ENCODE measurements around the gene CDH4.

Gene CDH4

DNA sequence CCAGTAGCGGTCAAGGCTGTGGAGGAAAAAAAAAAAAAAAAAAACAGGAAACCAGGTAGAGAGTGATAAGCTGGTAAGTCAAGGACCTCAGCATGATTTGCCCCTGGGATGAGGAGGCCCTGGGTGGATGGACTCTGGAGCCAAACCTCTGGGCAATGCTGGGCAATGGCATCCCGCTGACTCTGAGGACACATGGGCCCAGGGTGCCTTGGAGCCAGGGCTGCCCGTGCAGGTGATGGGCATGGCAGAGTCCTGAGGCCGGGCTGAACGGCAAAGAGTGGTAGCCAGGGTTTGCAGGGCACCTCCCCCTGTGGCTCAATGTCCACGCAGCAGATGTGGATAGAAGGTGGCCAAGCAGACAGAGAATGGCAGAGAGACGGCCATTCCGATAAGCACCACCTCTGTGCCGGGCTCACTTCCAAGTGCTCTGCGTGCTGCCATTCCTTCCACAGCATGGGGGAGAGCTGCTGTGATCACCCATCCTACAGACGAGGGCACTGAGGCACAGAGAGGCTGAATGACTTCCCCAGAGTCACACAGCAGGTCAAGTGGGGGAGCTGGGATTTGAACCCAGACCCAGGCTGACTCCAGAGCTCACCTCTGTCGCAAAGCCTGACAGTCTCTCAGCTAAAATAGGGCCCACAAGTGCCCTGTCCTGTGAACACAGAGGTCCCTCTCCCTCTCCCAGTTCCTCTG is 353.9 kb downstream of the CDH4 start:
- DNase-seq (ENCODE audit: low read depth) = no peak

DNA sequence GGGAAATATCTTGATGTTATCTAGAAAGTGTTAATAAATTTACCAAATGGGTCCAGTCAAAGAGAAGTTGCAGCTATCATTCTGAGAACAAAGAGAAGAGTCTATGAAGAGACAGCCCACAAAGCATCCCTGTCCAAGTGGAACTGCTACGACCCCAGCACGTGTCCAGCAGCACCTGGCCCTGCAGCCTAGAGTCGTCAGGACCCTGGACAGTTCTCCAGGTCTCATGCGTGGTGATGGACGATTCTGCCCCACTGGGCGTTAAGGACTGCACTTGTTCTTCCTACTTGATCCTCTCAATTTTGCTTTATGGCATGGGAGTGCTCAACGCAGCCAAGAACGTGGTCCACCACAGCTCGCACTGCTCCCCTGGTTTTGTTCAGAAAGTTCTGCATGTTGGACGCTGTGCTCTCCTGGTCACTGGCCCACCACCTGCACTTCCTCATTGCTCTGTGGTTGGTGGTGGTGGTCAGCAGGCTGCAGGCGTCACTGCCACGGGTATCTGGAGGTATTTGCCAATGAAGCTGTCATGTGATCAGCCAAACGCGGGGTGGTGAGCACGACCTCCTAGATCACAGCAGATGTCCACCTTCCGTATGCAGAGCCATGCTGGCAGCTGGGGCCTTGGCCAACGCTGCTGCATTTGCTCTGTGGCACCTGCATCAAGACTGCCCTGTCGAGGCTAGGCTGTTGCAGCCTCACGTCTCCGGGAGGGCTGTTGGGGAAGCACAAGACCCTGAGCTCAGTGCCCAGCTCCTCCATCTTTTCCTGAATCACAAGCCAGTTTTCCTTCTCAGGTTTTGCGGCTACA is 356.4 kb downstream of the CDH4 start:
- DNase-seq (ENCODE audit: low read depth) = no peak

DNA sequence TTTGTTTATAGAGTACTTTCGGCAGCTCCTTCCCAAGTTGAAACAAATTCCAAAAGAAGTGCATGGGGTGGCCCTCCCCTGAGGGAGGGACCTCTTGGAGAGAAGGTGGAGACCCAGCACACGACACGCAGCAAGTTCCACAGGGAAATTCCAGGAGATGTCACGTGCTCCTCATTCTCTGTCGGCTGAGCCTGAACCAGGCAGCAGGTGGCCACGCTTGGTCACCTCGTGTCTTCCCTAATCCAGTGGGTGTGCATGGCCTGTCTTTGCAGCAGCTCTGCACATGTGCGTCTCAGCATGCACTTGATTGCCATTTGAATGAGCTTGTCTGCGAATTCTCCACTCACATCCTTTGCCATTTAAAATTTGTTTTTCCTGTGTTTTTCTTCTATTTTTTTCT is 357.4 kb downstream of the CDH4 start:
- DNase-seq (ENCODE audit: low read depth) = no peak

DNA sequence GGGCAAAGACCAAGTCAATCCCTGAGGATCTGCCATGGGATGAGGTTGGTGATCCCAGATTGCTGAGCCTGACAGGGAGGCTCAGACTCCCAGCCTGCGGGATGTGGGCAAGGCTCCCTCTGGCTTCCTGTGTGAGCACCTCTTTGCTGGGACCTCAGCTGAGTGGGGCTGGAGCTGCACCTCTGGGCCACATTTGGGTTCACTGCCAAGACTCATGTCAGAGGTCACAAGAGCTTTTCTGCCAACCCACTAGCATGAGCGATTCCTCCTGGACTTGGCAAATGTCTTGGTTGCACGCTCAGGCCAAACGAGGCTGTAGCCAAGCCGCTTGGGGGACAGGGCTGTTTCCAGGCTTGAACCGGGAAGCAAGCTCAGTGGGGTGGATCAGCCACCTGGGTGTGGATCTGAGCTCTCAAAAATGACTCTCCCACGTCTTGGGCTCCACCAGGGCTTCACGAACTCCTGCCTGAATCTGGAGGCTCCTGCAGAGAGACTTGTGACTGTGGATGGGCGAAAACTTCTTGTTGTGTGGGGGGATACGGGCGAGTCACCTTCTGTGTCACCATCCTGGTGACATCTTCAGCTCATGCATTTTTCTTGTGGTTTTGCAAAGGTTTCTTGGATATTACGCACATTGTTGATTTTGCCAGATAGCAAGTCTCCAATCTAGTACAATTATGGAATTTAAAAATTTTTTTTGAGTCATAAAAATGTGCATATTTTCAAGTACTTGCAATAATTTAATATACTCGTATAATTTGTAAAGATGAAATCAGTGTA is 359.5 kb downstream of the CDH4 start:
- no peak for DNase-seq (ENCODE audit: low read depth)

DNA sequence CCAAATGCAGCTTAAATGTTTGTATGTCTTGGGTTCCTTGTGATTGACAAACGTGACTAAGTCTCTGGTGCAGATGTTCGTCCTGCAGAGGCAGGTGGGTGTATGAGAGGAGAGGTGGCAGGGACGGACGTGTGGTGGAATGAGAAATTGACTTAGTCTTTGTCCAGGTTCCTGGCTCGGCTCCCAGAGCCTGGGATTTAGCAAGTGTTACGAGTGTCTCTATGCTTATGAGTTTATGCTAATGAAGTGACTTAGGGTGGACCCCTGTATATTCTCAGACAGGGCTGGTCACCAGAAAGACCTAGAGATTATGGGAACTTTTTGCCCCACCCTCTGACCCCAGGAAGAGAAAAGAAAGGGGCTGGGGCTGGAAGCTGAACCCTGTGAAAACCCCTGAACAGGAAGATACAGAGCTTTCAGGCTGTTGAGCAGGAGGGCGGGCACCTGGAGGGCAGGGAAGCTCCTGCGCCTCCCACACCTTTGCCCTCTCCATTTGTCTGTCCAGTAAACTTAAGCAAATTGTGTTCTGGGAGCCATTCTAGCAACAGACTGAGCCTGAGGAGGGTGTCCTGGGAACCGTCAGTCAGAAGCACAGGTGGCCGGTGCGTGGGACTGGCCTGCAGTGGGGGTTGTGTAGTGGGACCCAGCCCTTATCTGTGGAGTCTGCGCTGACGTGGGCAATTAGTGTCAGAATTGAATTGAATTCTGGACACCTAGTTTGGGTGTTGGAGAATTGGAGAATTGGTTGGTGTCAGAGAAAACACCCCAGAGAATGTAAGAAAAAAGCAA is 362.1 kb downstream of the CDH4 start:
- DNase-seq (ENCODE audit: low read depth) = no peak

- no peak for DNase-seq (ENCODE audit: low read depth)
Observed at GRCh38 chr20:61614706-61615100, 362.6 kb downstream of the CDH4 start.

GRCh38 chr20:61615806-61616205 is 363.7 kb downstream of the CDH4 start:
- no peak for DNase-seq (ENCODE audit: low read depth)

GRCh38 chr20:61619751-61620150 is 367.7 kb downstream of the CDH4 start:
- DNase-seq (ENCODE audit: low read depth) = no peak

GRCh38 chr20:61620174-61620573 is 368.1 kb downstream of the CDH4 start:
- no peak for DNase-seq (ENCODE audit: low read depth)

DNA sequence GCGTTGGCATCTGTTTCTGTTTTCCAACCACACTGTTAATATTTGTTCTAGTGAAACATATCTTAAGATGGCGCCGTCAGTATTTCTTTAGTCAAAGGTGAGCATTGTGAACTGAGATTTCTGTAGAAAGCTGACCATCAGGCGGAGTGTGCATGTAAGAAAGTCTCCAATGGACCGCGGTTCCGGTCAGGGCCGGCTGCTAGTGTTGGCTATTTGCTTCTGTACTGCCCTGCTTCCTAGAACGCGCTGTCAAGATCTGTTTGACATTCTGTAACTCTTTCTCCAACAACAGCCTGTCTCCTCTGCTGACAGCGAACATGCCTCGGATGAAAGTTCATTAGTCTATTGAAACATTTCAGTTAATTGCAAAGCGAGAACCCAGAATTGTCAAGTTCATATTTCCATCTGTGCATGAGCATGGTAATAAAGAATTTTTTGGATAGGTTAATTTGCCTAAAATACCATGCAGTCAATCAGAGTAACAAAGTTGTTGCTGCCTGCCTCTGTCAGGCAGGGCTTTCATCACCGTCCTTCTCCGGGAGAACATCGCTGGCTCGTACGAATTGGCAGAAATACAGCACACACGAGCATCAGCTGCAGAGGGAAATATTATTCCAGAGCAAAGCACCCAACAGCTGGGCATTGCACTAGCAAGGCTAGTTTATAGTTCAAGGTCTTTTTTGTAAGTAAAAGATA is 369.1 kb downstream of the CDH4 start:
- no peak for DNase-seq (ENCODE audit: low read depth)

DNA sequence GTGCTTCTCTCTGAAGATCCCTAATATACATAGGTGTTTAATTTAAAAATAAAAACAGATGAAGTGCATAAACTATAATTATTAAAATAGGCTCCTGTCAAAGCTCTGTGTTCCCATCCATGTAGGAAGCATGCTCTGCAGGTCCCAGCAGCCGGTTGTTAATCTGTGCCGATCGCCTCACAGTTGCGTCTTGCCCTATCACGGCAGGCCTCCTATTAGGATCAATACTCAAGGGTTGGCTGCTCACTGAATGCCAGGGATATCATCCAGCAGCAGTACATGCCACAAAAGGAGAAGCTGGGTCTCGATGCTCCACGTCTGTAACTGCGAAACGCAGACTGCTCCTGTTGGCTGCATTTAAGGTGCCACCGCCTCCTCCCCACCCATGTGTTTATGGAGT is 369.8 kb downstream of the CDH4 start:
- no peak for DNase-seq (ENCODE audit: low read depth)

DNA sequence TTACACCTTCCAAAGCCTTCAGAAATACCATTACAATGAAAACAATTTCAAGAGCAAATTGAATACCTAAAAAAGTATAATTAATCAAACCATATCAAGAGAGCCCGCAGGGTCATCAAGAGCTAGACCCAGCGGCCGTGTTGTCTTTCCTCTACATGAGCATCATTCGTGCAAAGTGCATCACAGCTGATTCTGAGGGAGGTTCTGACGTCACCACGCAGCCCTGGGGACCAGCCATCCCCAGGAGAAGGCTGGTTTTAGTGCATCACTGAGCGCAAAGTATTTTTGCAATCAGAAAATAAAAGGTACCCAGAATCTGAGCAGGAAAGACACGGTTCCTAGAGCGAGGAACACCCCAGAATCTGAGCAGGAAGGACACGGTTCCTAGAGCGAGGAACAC is 371.4 kb downstream of the CDH4 start:
- no peak for DNase-seq (ENCODE audit: low read depth)

- DNase-seq (ENCODE audit: low read depth) = no peak
Observed at GRCh38 chr20:61625246-61625645, 373.2 kb downstream of the CDH4 start.

DNA sequence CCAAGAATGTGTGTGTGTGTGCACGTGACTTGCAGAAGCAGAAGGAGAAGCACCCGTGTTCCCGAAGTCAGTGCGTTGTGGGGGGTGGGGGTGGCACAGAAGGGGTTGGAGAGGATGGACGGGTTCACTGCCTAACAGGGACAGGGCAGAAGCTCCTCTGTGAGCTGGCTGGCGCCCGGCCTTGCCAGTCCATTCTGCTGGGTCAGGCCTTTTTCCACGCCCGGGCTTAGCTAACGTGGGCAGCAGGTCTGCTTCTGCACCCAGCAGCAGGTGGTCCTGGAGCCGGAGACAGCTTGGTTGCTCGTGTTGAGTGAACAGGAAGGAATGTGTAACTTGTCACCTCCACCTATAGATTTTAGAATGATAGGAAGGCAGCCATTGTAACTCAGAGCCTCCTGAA is 374.4 kb downstream of the CDH4 start:
- DNase-seq (ENCODE audit: low read depth) = no peak

DNA sequence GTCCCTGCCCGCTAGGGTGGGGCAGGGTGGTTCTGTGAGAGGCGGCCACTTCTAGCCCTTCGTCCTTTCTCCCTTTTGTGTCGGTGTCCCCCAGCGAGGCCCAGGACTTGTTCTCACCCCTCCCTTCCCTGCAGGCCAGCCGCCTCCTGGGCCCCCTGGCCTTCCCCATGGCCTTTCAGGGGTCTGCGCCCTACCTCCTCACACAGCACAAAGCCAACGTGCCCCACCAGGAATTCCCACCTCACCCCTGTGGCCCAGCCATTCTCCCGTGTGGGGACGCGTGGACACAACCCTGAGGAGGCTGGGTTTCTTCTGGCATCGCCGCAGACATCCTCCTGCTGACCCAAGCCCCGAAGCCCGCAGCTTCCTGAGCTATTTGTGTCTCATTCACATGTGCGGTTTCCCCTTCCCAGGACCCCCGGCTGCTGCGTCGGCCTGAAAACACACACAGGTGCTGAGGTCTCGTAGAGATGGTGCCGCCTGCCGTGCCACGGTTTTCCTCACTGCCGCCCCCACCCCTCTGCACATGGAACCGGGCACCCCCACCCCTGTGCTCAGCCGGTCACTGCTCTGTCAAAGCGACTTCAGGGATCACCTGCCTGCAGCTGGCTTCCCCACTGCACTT is 375.8 kb downstream of the CDH4 start:
- DNase-seq (ENCODE audit: low read depth) = no peak

DNA sequence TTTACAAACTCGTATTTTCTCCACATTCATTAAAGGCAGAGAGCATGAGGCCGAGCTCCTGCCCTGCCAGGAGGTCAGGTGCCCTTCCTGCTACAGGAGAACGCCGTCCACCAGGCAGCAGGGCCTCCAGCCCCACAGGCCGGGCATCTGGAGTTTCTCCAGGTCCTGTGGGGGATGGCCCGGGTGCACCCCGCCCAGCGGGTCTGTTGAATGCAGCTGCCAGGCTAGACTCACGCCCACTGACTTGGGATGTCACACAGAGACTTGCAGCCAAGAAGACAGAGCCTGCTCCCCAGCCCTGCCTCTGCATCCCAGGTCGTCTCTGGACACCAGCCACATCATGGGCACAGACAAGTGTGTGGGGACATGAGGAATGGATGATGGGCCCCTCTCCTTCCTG is 376.4 kb downstream of the CDH4 start:
- no peak for DNase-seq (ENCODE audit: low read depth)

- DNase-seq (ENCODE audit: low read depth) = no peak
Observed at GRCh38 chr20:61628901-61629601, 377.0 kb downstream of the CDH4 start.

- no peak for DNase-seq (ENCODE audit: low read depth)
Observed at GRCh38 chr20:61629602-61630390, 377.7 kb downstream of the CDH4 start.

DNA sequence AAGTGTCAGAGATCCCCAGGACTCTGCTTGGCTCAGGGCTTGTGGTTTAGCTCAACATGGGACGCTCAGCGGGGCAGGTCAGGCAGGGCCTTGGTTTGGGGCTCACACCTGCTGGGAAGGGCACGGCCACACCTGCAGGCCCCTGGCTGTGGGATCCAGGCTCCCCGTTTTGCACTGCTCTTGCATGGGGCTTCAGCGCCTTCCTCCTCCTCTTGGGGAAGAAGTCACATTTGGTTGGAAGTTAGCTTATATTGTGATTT is 378.3 kb downstream of the CDH4 start:
- no peak for DNase-seq (ENCODE audit: low read depth)

GRCh38 chr20:61630816-61631215 is 378.8 kb downstream of the CDH4 start:
- no peak for DNase-seq (ENCODE audit: low read depth)
